ENCODE data around the gene ECT2L.

ECT2L gene

GRCh38 chr6:138773177-138774091 lies 22.5 kb upstream of the ECT2L start, which contains the start of gene CCDC28A:
Gene CCDC28A, plus strand, starts transcription at chr6:138773769. Its CDS starts 2,352 bp downstream, at chr6:138776121.
- TF ChIP-seq SPI1 (IDR thresholded peaks at IDR 0.05; ENCODE audit: borderline replicate concordance, low read depth), result peak; percentile 45; the same call in 1 of the 2 replicates
- TF ChIP-seq CTCF (IDR thresholded peaks at IDR 0.05; ENCODE audit: insufficient read depth, low read length), result no peak
- TF ChIP-seq POLR2AphosphoS5 (IDR thresholded peaks at IDR 0.05; ENCODE audit: low read depth), result peak; percentile 31; the same call in 1 of the 2 replicates
- peak; percentile 86 for TF ChIP-seq GABPA (IDR thresholded peaks at IDR 0.05; ENCODE audit: low read depth)
- TF ChIP-seq REST (IDR thresholded peaks at IDR 0.05; ENCODE audit: insufficient replicate concordance, low read depth), result peak; percentile 21
- no peaks in the 10 kb centered on the region for H3K27me3 ChIP-seq (ENCODE audit: insufficient read depth, poor library complexity, severe bottlenecking)
- DNase-seq (ENCODE audit: low read depth in 1 of 2, low spot score in 1 of 2), result peak; percentile 89 to 95
- peak within 1 kb of the TSS; percentile 98 for H3K27ac ChIP-seq (replicated peaks)
- H3K4me3 ChIP-seq (replicated peaks; ENCODE audit: insufficient read depth, low read length), result peak within 1 kb of the TSS; percentile 67

GRCh38 chr6:138774370-138774769 lies 21.5 kb upstream of the ECT2L start:
- H3K4me3 ChIP-seq (replicated peaks; ENCODE audit: insufficient read depth, low read length), result peak overlapping the region; percentile 67
- no peaks in the 10 kb centered on the region for H3K27me3 ChIP-seq (ENCODE audit: insufficient read depth, poor library complexity, severe bottlenecking)
- no peak for DNase-seq (ENCODE audit: low read depth in 1 of 2, low spot score in 1 of 2)
- no peak for TF ChIP-seq SPI1 (IDR thresholded peaks at IDR 0.05; ENCODE audit: borderline replicate concordance, low read depth)
- TF ChIP-seq POLR2AphosphoS5 (IDR thresholded peaks at IDR 0.05; ENCODE audit: low read depth), result no peak
- TF ChIP-seq GABPA (IDR thresholded peaks at IDR 0.05; ENCODE audit: low read depth), result no peak
- no peak for TF ChIP-seq CTCF (IDR thresholded peaks at IDR 0.05; ENCODE audit: insufficient read depth, low read length)
- TF ChIP-seq REST (IDR thresholded peaks at IDR 0.05; ENCODE audit: insufficient replicate concordance, low read depth), result no peak
- H3K27ac ChIP-seq (replicated peaks), result peak overlapping the region; percentile 98

GRCh38 chr6:138776659-138777058 lies 19.2 kb upstream of the ECT2L start:
- Histone ChIP-seq H3K4me3 (replicated peaks; ENCODE audit: insufficient read depth, low read length) (no peak overlapping the region), H3K27ac (replicated peaks) (no peak overlapping the region), H3K27me3 (ENCODE audit: insufficient read depth, poor library complexity, severe bottlenecking) (no peaks in the 10 kb centered on the region)
- TF ChIP-seq POLR2AphosphoS5 (IDR thresholded peaks at IDR 0.05; ENCODE audit: low read depth) (no peak), GABPA (IDR thresholded peaks at IDR 0.05; ENCODE audit: low read depth) (no peak), CTCF (IDR thresholded peaks at IDR 0.05; ENCODE audit: insufficient read depth, low read length) (no peak), SPI1 (IDR thresholded peaks at IDR 0.05; ENCODE audit: borderline replicate concordance, low read depth) (no peak), REST (IDR thresholded peaks at IDR 0.05; ENCODE audit: insufficient replicate concordance, low read depth) (no peak)
- DNase-seq (ENCODE audit: low read depth in 1 of 2, low spot score in 1 of 2), result no peak

Measured in HL-60 (cell line).